LoVo (cell line): ENCODE results near the gene NLRC5.
"Not testable (repeated sequence)": the region's sequence is repeated elsewhere in the genome, so short reads cannot be mapped to it uniquely, and the experiment has no call there.

Experiments
- DNase-seq: peaks from one replicate; pipeline ENCODE4 v3.0.0-alpha.2; 2016; ENCODE audit warnings: low spot score

NLRC5 gene

DNA sequence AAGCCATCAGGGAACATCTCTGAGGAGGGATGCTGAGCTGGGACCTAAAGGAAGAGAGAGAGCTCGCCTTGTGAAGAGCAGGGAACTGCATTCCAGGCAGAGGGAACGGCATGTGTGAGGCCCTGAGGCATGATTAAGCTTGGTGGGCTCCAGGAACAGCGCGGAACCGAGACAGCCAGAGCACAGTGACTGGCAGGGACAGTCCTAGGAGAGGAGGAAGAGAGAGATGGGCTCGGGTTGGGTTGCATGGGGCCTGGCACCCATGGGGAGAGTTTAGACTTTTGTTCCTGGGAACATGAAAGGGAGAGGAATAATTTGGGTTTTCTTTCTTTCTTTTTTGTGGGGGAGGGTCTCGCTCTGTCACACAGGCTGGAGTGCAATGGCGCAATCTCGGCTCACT, 63.8 kb downstream of the NLRC5 start:
- no peak for DNase-seq

DNA sequence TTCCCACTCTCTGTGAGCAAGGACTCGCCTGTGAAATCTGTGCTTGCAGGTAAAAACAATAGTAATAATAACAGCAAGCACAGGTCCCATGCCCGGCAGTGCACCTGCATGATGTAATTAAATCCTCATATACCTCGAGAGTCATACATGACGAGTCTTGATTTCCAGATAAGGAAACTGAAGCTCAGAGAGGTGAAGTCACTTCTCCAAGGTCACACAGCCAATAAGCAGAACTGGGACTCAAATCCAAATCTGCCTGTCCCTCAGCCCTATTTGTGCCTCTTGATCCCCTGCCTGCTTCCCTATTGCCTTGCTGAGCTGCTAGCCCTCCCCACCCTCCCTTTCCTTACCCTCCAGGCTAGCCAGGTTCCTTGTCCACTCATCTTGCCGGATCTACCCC, 65.0 kb downstream of the NLRC5 start:
- no peak for DNase-seq

DNA sequence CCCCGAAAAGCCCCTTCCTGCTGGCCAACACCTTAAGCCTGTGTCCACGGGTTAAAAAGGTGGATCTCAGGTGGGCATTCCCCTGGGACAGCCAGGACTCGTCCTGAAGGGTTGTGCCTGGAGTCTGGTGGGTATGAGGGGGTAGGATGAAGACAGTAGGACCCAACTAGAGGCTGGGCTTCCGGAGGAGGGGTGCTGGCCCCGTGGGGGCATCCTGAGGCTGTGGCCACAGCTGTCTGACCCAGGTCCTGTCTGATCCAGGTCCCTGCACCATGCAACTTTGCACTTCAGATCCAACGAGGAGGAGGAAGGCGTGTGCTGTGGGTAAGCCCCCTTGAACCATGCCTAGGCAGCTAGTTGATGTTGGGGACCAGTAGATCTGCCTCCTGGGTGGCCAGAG, 65.4 kb downstream of the NLRC5 start:
- no peak for DNase-seq

DNA sequence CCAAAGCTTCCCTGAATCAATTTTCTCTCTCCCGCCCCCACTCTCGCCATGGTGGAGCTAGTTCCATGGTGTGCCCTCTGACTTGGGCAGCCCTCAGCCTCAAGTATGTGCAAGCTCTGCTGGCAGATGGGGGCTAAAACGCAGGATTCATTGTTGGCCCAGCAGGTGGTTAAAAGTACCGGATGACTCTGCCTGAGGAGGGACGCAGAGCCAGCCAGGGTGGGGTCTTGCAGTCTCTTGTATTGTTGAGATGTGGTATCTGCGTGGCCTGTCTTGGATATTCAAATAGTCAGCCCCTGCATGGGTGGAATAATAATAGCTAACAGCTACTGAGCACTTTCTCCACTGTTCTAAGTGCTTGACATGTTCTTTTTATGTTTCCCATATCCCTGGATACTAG, 66.3 kb downstream of the NLRC5 start:
- DNase-seq: no peak

DNA sequence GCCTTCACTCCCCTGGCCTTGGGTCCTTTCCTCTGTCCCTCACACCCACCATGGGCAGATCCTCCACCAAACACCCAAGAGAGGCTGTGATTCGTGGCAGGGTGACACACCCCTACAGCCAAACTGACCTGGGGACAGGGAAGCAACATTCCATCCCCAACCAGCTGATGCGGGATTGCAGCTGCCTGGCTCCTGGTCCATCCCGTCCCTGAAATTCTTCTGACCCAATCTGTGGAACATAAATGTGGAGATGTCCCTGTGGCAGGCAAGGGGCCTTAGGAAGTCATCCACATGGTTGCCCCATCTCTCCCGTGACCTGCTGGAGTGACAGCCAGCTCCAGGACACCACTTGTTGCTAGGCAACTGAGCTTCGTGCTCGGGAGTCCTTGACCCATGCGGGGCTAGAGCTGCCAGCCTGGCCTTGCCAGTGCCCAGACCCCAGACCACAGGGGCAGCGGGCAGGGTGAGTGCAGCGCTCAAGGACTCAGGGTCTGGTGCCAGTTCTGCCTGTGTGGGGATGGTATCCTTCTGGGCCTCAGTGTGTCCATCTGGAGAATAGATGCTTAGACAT, 69.0 kb downstream of the NLRC5 start:
- DNase-seq: no peak

DNA sequence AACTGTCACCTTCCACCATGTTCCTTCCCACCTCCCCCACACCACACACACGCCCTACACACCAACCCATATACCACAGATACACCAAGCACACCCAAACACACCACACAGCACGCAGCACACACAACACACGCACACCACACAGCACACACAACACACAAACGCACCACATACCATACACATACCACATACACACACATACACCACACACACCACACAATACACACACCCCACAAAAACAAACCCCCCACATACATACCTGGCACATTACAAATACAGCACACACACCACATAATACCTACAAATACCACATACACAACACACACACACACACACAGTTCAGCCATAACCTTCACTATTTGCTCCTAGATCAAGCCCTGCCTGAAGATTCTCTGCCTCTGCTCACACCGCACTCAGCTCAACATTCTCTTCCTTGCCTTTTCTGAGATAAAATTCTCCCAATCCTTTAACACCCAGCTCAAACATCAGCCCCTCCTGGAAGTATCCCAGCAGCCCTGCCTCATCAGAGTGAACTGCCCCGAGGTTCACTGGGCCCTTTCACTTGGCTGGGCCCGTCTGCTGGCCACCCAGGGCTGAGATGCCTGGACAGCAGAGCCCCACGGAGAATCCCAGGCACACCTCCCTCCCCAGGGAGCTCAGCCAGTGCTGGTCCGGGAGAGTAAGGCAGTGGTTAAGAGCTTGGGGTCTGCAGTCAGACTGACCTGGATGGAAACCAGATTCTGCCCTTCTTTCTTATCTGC, 71.1 kb downstream of the NLRC5 start:
- DNase-seq: no peak

DNA sequence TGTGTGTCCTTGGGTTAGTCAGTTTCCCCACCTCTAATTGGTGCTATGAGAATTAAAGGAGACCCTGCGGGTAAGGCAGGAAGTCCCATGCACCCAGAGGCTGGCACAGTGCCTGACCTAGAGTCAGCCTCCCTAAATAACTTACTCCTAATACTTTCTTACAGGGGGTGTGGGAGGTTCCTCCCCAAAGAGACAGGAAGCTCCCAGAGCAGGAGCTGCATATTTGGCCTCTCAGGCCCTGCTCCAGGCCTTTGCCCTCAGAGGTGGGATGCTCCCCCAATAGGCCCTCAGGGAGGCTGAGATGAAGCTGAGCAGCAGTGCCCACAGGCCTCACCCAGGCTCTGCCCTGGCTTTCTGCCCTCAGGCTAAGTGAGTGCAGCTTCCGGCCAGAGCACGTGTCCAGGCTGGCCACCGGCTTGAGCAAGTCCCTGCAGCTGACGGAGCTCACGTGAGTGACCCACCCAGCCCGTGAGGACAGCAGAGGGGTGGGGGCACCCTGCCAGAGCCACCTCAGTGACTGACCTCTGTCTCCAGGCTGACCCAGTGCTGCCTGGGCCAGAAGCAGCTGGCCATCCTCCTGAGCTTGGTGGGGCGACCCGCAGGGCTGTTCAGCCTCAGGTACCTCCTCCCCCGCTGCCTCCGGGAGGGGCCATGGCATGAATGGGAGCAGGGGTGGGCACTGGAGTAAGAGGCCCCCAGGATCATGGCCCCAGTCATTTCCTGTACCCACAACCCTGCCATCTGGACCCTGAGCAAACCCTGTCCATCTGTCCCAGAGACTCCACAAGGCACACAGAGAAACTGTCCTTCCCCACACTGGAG, 71.9 kb downstream of the NLRC5 start:
- no peak for DNase-seq

DNA sequence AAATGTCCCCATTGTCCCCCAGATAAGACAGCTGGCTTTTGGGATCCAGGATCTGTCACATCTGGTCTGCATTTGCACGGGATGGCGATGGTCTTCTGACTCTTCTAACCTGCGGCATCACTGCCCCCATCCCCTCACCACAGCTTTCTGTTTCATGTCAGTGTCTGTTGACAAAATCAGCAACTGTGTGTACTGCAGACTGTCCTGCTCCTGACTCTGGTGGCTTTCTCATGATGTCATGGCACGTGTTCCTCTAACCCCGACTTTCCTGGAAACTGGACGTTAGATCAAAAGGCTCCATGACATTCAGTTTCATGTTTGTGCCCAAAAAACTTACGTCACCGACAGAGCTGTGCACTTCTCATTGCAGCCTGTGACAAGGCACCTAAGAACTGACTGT, 73.0 kb downstream of the NLRC5 start:
- DNase-seq: no peak

DNA sequence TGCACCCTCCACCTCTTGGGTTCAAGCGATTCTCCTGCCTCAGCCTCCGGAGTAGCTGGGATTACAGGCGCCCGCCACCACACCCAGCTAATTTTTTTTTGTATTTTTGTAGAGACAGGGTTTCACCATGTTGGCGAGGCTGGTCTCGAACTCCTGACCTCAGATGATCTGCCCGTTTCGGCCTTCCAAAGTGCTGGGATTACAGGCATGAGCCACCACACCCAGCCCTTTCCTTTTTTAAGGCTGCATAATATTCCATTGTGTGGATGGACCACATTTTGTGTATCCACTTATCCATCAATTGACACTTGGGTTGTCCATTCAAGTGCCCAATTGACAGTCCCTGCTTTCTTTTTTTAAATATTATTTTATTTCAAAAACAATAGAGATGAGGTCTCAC, 73.8 kb downstream of the NLRC5 start:
- not testable (repeated sequence) for DNase-seq

DNA sequence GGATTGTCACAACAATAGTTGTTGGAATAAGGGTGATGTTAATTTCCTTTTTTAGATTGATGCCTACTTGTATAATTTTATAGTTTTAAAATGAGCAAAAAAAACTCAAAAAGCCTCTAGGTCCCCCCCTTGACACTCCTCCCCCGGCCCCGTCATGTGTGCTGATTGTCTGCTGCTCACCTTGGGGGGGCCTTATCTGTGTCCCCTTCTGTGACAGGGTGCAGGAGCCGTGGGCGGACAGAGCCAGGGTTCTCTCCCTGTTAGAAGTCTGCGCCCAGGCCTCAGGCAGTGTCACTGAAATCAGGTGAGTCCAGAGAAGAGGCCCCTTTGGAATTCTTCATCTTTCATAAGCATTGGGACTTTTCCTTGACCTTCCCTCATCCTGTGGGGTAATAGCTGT, 75.6 kb downstream of the NLRC5 start:
- DNase-seq: no peak

DNA sequence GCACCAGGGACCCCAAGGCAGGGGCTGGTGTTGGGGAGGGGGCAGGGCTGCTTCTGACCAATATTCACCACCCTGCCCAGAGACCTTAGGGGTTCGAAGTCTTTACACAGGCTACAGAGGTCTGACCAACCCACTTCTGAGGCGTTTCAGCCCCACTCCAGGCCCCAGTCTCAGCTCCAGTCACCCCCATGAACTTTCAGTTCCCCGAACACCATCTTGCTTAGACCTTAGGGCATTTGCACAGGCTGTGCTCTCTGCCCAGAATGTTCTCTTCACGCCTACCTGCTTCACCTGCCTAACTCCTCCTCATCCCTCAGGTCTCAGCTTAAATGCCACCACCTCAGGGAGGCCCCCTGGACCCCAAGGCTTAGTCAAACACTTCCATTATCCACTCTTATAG, 77.3 kb downstream of the NLRC5 start:
- no peak for DNase-seq

DNA sequence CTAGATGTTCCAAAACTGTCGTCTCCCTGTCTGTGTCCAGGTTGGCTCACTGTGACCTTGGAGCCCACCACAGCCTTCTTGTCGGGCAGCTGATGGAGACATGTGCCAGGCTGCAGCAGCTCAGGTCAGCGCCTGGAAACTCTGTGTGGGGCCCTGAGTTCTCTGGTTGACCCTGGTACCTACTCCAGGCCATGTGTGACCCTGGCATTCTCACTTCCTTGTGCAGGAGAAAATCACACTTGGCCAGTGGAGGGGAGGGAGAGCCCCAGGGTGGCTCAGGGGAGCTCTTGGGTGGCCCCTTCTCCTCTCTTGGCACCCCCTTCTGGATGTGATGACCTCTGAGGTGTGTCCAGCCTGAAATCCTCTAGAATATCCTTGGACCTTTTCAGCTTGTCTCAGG, 78.0 kb downstream of the NLRC5 start:
- no peak for DNase-seq

DNA sequence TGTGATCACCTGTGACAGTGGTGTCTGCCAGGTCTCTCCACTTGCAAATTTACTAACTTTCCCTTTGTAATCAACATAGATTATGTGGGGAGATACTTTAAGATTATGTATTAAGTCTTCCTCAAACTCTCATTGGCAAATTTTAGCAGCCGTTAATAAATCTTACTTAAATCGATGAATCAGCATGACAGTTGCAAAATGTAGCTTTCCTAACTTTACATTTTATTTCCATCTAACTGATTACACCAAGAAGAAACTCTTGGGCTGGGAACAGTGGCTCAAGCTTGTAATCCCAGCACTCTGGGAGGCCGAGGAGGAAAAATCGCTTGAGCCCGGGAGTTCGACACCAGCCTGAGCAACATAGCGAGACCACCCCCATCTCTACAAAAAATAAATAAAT, 79.7 kb downstream of the NLRC5 start:
- no peak for DNase-seq

DNA sequence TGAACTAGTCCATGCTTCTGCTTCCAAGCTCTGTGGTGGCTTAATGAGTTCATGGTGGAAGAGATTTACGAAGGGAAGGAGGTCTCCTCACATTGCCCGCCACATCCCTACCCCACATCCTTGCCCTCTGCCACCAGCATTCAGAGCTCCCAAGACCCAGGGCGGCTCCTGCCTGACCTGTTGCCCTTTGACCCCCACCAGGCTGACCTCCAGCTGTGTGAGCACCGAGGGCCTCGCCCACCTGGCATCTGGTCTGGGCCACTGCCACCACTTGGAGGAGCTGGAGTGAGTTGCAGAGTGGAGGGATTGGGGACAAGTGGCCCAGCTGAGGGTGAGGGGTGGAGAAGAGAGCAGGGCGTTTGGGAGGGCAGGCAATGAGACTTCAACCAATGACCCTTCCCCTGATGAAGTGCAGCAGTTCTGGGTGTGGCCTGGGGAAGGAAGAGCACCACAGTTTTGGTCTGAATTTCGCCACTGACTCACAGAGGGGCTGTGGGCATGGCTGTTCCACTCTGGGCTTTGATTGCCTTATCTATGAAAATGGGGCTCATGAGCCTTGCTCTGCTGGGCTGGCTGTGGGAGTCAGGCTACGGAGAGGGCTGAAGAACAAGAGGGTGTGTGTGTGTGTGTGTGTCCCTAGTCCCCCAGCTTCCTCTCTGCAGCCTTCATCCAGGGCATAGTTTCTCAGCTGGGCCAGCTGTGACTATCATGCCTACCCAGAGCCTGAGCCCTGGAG, 80.4 kb downstream of the NLRC5 start:
- no peak for DNase-seq

DNA sequence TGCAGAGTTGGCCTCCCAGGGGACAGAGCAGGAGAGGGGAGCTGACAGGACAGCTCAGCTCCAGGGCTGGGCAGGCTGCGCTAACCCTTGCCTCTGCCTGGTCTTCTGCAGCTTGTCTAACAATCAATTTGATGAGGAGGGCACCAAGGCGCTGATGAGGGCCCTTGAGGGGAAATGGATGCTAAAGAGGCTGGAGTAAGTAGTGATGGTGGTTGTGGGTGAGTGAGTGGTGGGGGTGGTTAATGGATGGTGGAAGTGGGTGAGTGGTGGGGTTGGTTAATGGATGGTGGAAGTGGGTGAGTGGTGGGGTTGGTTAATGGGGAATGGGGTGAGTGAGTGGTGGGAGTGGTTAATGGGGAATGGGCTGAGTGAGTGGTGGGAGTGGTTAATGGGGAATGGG, 81.1 kb downstream of the NLRC5 start:
- DNase-seq: no peak

DNA sequence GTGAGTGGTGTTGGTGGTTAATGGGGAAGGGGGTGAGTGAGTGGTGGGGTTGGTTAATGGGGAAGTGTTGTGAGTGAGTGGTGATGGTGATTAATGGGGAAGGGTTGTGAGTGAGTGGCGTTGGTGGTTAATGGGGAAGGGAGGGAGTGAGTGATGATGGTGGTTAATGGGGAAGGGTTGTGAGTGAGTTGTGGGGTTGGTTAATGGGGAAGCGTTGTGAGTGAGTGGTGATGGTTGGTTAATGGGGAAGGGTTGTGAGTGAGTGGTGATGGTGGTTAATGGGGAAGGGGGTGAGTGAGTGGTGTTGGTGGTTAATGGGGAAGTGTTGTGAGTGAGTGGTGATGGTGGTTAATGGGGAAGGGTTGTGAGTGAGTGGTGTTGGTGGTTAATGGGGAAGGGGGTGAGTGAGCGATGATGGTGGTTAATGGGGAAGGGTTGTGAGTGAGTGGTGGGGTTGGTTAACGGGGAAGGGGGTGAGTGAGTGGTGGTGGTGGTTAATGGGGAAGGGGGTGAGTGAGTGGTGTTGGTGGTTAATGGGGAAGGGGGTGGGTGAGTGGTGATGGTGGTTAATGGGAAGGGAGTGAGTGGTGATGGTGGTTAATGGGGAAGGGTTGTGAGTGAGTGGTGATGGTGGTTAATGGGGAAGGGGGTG, 81.8 kb downstream of the NLRC5 start:
- DNase-seq: not testable (repeated sequence)

DNA sequence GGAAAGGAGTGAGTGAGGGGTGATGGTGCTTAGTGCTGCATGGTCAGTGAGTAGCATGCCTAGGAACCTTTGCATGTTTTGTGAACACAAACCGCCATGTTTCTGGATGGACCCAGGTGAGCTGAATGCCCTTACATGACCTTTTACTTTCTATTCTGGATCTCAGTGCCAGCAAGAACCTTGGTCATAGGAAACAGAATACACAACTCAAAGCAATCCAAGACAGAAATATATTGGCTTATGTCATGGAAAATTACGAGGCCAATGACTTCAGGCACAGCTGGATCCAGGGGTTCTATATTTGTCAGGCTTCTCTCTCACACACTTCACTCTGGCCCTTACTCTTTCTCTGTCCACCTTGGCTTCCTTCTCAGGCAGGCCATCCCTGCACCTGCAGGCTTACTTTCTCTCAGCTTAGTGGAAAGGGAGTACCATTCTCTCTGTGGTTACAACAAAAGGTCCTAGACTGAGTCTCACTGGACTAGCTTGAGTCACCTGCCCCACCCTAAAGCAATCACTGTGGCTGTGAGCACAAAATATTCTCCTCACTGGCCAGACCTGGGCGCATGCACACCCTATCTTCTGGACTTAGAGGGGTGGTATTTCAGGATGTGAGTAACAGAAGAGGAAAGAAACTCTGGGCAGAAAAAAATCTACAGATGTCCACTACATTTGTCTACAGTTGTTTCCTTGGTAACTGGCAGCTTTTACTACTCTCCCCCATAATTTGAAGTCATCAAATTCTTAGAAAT, 82.7 kb downstream of the NLRC5 start:
- no peak for DNase-seq

DNA sequence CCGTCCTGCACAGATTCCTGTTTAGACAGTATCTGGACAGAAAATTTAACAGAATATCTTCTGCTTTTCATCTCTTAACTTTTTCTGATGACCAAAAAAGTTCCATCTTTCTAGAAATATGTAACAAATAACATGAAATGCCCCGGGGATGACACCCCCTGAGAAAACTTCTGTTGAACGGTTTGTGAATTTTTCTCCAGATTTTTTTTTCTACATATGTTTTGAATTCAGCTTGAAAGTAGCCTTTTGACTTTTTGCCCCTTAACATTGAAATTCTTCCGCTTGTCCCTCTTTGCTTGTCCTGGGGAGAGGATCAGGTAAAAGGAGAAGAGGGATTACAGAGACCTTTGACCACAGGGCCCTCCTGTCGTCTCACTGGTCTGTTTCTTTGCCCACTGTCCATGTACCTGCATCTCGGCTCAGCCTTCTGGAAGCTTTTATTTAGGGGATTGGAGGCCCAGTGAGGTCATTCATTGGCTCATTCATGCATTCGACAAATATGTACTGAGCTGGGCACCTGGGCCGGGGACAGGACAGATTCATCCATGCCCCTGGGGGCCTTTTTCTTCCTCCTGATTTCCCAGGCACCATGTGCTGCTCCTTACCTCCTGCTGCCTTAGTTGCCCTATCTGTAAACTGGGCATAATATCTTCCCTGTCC, 83.4 kb downstream of the NLRC5 start:
- no peak for DNase-seq

DNA sequence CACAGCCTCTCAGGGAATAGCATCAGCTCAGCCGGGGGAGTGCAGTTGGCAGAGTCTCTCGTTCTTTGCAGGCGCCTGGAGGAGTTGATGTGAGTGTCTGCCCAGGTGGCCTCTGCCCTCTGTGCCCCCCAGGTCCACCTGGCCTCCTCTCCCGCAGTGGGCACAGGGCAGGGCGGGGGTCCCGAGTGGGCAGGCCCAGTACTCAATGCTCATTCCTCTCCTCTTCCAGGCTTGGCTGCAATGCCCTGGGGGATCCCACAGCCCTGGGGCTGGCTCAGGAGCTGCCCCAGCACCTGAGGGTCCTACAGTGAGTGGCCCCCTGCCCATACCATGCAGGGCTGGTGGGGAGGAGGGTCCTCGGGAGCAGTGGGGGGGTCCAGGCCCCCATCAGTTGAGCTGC, 88.4 kb downstream of the NLRC5 start:
- DNase-seq: no peak

DNA sequence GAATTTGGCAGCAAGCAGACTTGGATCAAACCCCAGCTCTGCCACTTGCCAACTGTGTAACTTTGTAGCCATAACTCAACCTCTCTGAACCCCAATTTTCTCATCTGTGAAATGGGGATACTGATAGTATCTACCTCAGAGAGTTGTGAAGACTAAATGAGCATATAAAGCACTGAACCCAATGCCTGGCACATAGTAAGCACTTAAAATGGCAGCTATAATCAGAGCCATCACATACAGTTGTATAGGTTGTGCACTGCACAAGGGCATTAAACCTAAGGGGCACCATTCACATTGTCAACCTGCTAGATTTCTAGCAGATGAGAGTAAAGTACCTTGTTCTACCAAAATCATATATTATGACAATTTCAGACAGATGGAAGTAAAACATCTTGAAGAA, 92.4 kb downstream of the NLRC5 start:
- DNase-seq: no peak

DNA sequence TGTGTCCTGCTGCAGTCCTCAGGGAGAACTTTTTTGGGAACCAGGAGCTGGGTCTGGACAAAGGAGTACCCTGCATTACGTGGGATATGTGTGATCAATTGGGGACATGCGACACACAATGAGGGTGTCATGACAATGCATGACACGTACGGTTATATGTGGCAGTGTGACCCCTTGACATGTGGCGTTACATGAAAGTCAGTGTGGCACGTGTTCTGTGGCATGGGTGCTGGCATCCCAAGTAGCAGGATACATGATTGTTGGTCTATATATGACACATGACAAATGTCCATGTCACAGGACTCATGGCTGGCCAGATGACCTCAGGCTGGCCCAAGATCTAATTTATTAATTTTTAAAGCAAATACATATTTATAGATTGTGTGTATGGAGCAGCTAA, 93.3 kb downstream of the NLRC5 start:
- DNase-seq: no peak
